NOMO-1 treated with DMSO at 0.1 percent for 48 hours (cell line): Measurements from ENCODE around the gene ZMYND8.
"Not testable (repeated sequence)": the region's sequence is repeated elsewhere in the genome, so short reads cannot be mapped to it uniquely, and the experiment has no call there.

Source experiments
- DNase-seq: peaks from one replicate; lab custom pipeline; 2025; ENCODE audit not compliant: unreplicated experiment; lab: John Stamatoyannopoulos, UW

ZMYND8 gene

DNA sequence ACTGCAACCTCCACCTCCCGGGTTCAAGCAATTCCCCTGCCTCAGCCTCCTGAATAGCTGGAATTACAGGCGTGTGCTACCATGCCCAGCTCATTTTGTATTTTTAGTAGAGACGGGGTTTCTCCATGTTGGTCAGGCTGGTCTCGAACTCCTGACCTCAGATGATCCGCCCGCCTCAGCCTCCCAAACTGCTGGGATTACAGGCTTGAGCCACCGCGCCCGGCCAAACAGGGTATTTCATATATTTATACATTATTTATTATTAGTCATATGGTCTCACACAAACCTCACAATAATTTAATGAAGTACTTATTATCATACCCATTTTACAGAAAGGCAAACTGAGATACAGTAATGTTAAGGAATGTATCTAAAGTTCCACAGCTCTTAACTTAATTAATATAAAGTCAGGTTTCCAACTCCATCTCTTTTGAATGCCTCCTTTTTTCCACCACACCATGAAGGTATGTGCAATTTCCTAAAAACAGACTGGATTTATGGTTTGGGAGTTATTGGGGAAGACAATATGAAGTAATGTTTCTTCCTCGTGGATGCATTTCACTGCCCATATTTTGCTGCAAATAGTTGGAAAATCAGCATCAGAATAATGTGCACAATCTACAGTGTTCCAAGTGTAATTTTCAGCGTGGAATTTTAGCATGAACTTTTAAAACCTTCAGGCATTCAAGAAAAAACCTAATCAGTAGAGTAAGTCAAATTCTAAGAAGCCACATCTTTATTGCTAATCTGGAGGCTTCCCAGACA lies 65.7 kb downstream of the ZMYND8 start:
- no peak for DNase-seq

DNA sequence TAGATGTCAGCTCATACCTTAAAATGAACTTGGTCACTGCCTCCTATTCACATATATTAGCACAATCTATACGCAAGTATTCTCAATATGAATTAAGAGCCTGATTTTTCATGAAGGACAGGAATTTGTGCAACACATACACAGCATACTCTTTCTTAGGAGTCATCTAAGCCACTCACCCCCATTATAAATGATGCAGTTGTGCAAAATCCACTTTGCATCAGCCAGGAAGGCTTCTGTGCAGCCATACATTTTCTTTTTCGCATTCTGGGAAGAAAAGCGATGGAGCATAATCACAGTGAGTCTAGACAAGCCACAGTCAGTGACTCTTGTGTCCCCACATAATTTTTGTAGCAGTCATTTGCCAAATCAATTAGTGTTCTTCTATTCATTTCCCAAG lies 66.5 kb downstream of the ZMYND8 start:
- DNase-seq, result no peak

DNA sequence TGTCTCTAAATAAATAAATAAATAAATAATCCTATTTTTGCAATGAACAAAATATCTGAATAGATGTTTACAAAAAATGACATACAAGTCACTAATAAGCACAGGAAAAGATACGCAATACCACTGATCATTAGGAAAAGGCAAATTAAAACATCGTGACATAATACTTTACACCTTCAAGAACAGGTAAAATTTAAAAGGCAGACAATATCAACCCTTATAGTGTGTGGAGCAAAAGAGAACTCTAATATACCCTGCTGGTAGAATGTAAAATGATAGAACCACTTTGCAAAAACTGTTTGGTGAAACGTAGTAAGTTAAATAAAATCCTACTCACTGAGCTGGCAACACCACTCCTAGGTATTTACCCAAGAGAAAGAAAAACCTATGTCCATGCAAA lies 67.4 kb downstream of the ZMYND8 start:
- DNase-seq, result no peak

DNA sequence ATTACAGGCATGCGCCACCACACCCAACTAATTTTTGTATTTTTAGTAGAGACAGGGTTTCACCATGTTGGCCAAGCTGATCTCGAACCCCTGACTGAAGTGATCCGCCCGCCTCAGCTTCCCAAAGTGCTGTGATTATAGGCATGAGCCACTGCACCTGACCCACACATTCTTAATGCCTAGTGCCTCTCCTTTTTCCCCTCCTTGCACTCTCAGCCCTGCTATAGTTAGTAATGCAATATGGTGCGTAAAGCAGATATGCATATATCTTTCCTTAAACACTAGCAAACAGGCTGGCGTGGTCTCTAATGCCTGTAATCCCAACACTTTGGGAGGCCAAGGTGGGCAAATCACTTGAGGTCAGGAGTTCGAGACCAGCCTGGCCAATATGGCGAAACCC lies 68.0 kb downstream of the ZMYND8 start:
- not testable (repeated sequence) for DNase-seq

DNA sequence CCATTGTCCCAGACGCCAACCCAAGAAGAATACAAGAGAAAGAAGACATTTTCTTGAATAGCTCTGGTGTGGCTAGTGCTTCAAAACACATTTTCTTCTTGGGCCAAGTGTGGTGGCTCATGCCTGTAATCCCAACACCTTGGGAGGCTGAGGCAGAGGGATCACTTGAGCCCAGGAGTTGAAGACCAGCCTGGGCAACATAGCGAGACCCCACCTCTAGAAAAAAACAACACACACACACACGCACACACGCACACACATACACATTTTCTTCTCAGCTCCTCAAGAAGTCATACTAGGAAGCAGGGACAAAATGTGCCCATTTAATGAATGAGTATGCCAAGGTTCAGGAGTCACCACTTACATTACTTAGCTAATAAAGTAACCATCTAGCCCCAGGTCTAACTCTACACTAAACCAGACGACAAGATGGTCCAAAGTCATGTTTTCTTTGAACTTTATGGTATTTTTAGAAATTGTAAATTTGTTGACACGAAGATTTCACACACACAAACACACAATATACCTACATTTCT lies 68.8 kb downstream of the ZMYND8 start:
- no peak for DNase-seq

DNA sequence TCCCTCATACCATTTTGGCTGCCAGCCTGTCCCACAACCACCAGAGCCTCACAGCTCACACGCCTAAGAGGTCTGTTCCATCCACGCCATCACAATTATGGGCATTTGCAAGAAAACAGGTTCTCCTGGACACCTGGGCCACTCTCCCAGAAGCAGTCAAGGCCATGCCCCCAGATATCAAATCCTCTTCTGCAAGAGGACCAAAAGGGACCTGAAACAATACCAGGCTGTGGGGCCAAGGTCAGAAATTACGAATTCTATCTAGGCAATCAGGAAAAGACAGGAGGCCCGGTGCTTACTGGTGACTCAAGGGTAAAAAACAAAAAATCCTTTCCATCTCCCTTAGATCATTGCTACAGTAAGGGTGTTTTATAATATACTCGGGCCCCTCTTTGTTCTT lies 69.8 kb downstream of the ZMYND8 start:
- no peak for DNase-seq

DNA sequence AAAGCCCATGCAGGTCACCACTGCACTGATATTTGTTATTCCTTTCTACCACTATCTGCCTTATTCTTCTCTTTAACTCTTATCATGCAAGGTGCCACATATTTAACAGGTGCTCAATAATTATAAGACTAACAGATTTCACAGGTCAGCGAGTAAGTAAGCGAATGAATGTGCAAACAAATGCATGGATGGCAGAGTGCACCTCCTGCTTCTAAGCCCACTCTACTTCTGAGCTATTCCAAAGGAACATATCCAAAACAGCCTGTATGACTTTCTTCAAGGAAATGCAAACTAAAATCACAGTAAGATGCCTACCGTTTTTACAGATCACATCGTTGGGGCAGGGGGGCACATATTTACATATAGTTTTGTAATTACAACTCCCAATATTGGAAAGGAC lies 71.3 kb downstream of the ZMYND8 start:
- no peak for DNase-seq

DNA sequence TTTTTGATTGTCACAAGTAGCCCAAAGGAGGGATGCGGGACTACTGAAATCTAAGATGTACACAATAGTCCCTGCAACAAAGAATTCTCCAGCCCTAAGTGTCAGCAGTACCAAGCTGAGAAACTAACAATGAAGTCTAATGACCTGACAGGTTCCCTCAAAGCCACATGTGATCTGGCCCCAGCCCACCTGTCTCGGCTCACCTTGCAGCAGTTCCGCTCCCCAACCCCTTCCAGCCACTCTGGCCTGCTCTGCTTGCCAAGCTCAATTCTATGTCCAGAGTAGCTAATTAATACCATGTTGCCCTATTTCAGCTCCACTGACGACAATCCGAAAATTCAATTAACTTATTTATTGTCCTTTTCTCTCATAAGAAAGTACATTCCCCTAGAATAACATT lies 72.1 kb downstream of the ZMYND8 start:
- DNase-seq, result no peak

DNA sequence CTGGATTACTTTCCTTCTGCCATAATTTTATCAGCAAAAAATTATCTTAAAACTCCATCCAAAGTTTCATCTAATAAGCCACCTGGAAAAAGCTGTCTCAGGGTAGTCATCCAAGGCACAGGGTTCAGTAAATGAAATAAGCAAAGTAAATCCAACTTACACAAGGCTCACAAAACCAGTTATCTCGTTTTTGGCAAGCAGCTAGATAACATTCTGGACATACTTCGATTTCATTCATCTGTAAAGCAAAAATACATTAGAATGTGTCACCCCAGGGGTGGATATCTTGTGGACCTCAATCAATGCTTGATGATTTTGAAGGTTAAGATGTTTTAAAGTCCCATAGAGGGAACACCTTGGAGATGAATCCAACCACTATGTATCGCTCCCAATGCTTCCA lies 73.1 kb downstream of the ZMYND8 start:
- DNase-seq, result no peak

DNA sequence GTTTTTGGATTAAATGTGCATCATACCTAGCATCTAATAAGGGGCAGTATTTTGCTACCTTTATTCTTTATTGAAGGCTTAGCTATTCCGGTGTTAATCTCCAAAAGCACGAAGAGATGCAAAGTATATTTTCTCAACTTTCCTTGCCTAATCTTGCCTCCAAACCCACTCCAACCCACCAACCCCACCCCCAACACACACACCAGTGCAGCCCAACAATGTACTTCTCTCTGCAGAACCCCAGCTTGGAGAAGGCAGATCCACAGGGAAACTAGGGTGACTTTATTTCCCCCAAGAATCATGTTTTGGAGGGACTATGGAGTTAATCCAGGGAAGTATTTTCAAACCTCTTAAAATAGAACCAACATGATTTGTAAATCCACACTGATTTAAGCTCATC lies 73.6 kb downstream of the ZMYND8 start:
- DNase-seq, result no peak

DNA sequence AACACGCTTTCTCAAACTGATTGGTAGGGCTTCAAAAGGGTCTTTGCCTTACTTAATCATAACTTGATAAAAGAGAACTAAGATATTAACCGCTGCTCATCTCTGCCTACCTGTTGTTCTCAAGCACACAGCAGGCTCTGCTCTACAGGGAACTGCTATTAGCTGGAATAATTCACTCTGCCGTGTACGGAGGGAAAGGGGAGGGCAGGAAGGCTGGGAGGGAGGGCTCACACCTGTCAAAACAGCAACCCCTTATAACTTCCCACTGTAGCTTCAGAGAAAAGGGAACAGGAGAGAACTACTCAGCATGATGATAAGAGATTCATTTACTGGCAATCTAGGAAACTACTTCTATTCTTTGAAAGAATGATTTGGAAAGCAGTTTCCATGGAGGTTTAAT lies 75.1 kb downstream of the ZMYND8 start:
- DNase-seq, result no peak

DNA sequence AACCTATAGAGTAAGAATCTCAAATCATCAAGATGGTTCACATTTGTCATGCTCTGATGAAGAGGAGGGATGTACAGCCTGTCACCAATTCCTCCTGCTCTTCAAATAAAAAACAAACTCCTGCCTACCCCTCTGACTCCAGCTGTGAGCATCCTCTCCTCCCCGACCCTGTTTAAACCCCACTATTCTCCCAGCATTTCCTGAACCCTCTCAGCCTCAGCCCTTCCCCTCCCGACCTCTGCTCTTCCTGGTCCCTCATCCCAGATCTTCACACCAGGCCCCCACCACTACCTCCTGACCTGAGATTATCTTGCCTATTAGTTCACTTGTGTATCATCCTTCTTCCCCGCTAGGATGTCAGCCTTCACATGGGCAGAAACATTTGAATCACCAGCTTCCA lies 75.8 kb downstream of the ZMYND8 start:
- no peak for DNase-seq

DNA sequence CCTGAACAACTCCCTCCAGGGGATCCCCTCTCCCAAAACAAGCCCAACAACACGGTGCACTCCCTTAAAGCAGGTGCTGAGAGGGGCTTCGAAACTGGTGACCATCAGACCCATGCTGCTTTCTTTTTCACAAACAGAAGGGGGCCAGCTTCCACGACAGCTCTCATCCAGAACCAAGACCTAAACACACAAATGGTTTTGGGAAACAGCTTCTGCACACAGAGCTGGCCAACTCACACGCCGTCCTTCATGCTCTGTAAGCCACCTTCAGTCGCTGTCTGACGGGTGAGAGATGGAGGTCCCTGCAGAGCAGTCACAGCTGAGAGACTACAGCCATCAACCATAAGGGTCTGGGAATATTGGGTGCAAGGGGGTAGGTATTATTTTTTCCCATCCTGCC lies 76.3 kb downstream of the ZMYND8 start:
- no peak for DNase-seq

DNA sequence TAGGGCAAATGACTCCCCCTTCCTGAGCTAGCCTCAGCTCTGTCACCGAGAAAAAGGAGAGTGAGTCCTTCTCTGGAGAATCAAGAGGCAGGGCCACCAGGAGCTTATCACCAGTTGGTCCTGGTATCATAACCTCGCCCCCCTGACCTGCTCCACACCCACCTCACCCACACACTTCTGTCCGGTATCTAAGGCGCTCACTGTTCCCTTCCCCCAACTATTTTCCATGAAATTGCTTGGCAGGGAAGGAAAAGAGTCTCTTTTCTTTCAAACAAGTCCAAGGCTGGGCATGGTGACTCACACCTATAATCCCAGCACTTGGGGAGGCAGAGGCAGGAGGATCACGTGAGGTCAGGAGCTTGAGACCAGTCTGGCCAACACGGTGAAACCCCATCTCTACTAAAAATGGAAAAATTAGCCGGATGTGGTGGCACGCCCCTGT lies 77.6 kb downstream of the ZMYND8 start:
- no peak for DNase-seq

DNA sequence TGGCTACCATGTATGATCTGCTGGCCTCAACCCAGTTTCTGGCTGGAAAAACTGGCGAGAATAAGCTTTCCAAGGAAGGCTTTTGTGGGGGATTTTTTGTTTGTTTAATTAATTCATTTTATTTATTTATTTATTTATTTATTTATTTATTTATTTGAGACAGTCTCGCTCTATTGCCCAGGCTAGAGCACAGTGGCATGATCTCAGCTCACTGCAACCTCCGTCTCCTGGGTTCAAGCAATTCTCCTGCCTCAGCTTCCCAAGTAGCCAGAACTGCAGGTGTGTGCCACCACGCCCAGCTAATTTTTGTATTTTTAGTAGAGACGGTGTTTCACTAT lies 79.0 kb downstream of the ZMYND8 start:
- DNase-seq, result not testable (repeated sequence)

DNA sequence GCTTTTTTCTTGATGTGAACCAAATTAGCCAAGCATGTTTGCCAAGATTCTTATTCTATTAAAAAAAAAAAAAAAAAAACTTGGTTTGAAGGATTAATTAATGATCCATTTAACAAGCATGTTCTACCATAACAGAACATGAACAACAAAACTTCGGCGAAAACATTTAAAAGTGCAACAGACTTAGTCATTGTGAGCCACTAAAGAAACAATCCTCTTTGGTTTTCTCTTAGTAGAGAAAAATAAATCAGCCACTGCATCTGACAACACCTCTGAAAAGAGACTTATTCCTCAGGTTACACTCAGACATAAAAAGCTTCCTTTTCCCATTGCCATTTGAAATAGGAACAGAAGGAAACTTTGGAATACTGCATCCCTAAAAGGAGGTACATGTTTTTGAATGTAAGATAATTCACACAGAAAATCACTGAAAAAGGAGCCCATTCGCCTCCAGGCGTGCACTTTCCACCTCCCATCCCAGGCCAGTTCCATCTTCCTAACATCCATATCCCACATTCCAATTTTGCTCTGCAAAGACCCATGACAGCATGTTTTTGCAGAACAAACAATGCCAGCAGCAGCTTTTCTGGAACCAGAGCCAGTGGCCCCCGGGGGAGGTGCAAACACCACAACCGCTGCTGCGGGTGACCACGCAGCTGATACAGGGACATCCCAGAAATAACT lies 79.5 kb downstream of the ZMYND8 start:
- no peak for DNase-seq

DNA sequence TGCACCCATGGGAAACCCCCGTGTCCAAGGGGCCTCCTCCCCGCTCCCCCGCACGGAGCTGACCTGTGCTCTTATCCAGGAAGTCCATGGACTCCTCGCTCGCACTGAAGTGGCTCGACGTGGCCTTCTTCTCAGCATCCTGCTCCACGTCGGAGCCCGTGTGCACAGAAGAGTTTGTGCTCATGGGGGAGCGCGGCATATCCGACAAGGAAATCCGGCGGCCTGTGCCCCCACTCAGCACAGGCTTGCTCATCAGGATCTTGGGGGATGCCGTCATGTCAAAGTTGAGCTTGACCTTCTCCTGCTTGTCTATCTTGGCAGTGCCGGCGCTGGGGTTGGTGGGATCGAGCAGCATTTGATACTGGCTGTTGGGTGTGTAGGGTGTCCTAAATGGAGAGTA lies 80.2 kb downstream of the ZMYND8 start:
- no peak for DNase-seq

DNA sequence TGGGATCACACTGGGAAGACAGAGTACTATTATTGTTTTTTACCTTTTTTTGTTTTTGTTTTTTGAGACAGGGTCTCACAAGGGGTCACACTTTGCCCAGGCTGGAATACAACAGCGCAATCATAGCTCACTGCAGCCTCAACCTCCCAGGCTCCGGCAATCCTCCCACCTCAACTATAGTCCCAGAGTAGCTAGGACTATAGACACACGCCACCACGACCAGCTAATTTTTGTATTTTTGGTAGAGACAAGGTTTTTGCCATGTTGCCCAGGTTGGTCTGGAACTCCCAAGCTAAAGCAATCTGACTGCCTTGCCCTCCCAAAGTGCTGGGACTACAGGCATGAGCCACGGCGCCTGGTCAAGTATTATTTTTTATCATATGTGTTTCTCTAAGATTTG lies 81.0 kb downstream of the ZMYND8 start:
- no peak for DNase-seq

DNA sequence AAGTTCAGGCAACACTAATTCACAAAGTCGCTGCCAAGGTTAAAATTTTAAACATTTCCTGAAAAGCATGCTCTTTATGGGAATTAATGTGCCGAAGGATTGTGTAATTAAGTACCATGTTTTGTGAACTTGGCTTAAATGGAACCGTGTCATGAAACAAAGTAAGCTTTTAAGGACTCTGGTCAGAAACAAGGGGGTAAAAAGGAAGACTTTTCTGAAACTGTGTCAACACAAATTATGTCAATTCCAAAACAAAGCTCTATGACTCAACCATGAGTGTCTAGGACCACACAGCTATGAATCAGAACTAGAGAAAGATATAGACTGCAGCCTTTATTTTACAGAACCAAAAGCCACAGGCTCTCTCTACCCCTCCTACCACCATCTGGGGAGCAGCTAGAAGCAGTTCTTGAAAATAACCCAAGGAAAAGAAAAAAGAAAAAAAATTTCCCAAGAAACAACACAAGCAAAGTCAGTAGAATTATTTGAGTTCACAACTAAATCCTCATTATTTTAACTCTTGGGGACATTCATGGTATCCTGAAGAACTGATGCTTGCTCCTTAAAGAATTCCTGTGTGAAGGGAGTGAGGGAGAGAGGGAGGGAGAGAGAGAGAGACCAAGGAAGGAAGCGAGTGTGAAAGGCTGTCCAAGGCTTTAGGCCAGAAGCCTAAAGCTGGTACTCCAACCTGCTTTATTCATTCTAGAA lies 81.9 kb downstream of the ZMYND8 start:
- DNase-seq, result peak; percentile 71

DNA sequence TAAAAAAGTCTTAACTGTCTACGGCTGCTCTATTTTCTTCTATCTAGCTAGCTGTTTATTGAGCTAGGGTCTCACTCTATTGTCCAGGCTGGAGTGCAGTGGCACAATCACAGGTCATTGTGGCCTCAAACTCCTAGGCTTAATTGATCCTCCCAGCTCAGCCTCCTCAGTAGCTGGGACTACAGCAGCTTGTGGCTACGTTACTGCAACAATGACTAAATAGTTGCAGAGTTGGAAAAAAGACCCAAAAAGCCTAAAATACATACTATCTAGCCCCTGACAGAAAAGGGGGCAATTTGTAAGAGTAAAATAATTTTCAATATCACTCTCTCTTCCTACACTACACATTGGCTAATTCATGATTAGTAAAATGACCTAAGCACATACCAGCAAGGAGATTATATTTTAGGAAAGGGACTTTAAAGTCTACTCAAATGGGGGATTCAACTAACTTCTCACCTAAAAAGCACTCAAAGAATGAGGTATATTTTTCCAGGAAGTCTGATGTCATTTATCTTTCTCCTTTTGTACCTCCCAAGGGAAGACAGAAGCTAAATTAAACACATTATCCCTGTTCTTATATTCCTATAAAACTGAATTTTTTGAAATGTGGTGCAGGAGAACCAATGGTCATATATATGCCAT lies 82.8 kb downstream of the ZMYND8 start:
- no peak for DNase-seq

DNA sequence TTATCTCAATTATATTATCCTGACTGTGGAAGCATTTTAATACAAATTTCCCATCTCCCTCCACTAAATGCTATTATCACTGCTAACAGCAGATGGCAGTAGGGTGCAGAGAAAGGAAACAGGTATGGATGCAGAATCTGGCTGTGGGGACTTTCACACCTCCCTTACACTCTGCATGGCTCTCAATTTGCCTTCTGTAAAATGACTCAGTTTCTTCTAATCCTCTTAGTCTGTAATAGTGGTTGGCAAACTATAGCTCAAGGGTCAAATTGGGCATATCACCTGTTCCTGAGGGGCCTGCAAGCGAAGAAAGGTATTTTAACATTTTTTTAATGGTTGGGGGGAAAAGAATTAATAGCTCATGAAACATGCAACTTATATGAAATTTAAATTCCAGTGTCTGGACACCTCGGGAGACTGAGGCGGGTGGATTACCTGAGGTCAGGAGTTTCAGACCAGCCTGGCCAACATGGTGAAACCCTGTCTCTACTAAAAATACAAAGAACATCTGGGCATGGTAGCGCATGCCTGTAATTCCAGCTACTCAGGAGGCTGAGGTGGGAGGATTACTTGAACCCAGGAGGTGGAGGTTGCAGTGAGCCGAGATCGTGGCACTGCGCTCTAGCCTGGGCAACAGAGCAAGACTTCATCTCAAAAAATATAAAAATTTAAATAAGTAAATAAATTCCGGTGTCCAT lies 83.5 kb downstream of the ZMYND8 start:
- DNase-seq, result peak; percentile 45
